Left renal pelvis (tissue), 4 donors: ENCODE data around the gene PTGER4. TPM values are rescaled to one million over a fixed set of nuclear protein-coding genes. Genes with fewer than 3 reads are reported as not detected.

Source experiments
- polyA plus RNA-seq, 4 donors: library from polyadenylated mRNA; unstranded; fragments of 120-200 nt; gene quantifications; one replicate each; pipeline ENCODE4 v1.2.1, GENCODE V29; 2013; ENCODE audit not compliant: insufficient read length in 4 of 4

PTGER4 gene
- polyA plus RNA-seq, 4 donors, result 2.8 to 13.6 (median 11.3) TPM

Other genes starting within 250 kb of the PTGER4 start
- 10 to 100 TPM; 22.0 to 38.8 (median 34.5) TPM for gene TTC33, start 76.0 kb downstream of the PTGER4 start, polyA plus RNA-seq
- gene PRKAA1, start 118.5 kb downstream of the PTGER4 start, polyA plus RNA-seq, result 10 to 100 TPM; 53.3 to 82.0 (median 78.5) TPM
- 1,000 to 10,000 TPM; 1,771 to 1,971 (median 1,837) TPM for gene RPL37, start 155.3 kb downstream of the PTGER4 start, polyA plus RNA-seq
- 1 to 10 TPM; 2.5 to 3.4 (median 3.0) TPM for gene CARD6, start 161.5 kb downstream of the PTGER4 start, polyA plus RNA-seq
- 100 to 1,000 TPM in 3 of 4 donors, 10 to 100 TPM in 1; 26.7 to 210 (median 126) TPM for gene C7, start 229.6 kb downstream of the PTGER4 start, polyA plus RNA-seq